ENCODE results near the gene SPEN.
"Not testable (repeated sequence)": the region's sequence is repeated elsewhere in the genome, so short reads cannot be mapped to it uniquely, and the experiment has no call there.

Gene SPEN

GRCh38 chr1:15833842-15834405 is 13.6 kb upstream of the SPEN start:
- no peak for DNase-seq

GRCh38 chr1:15834406-15835204 is 12.9 kb upstream of the SPEN start:
- peak; percentile 82 for DNase-seq

GRCh38 chr1:15835205-15835740 is 12.2 kb upstream of the SPEN start:
- peak; percentile 30 for DNase-seq

- peak; percentile 98 for DNase-seq
Measured at GRCh38 chr1:15835741-15836510, 11.6 kb upstream of the SPEN start.

GRCh38 chr1:15836511-15836771 is 11.1 kb upstream of the SPEN start:
- not testable (repeated sequence) for DNase-seq

GRCh38 chr1:15836772-15837669 is 10.5 kb upstream of the SPEN start:
- peak; percentile 15 for DNase-seq

- no peak for DNase-seq
Measured at GRCh38 chr1:15837931-15838330, 9.6 kb upstream of the SPEN start.

- DNase-seq, result no peak
Measured at GRCh38 chr1:15838721-15839120, 8.8 kb upstream of the SPEN start.

- no peak for DNase-seq
Measured at GRCh38 chr1:15843826-15844572, 3.5 kb upstream of the SPEN start.

GRCh38 chr1:15846056-15846455 is 1.5 kb upstream of the SPEN start:
- not testable (repeated sequence) for DNase-seq

- DNase-seq, result no peak
Measured at GRCh38 chr1:15847893-15848142, 311 bp downstream of the SPEN start.

- peak; percentile 43 for DNase-seq
Measured at GRCh38 chr1:15848143-15848928, 829 bp downstream of the SPEN start.

- DNase-seq, result peak; percentile 58
Measured at GRCh38 chr1:15848929-15849774, 1.6 kb downstream of the SPEN start.

GRCh38 chr1:15849775-15850324 is 2.3 kb downstream of the SPEN start:
- no peak for DNase-seq

- no peak for DNase-seq
Measured at GRCh38 chr1:15850471-15851001, 3.0 kb downstream of the SPEN start.

- DNase-seq, result no peak
Measured at GRCh38 chr1:15851210-15852035, 3.9 kb downstream of the SPEN start.

GRCh38 chr1:15852036-15852827 is 4.7 kb downstream of the SPEN start:
- DNase-seq, result no peak

GRCh38 chr1:15852828-15853302 is 5.4 kb downstream of the SPEN start:
- DNase-seq, result no peak

All from activated gamma-delta T cell (primary cell).